Measurements from ENCODE around the gene SOCS1. TPM values are rescaled to one million over a fixed set of nuclear protein-coding genes. Genes with fewer than 3 reads are reported as not detected.

SOCS1 gene
- total and polyA plus RNA-seq, 2 of the 4 experiments (the other 2 are of a cell fraction), result 2.0 to 22.0 TPM

DNA sequence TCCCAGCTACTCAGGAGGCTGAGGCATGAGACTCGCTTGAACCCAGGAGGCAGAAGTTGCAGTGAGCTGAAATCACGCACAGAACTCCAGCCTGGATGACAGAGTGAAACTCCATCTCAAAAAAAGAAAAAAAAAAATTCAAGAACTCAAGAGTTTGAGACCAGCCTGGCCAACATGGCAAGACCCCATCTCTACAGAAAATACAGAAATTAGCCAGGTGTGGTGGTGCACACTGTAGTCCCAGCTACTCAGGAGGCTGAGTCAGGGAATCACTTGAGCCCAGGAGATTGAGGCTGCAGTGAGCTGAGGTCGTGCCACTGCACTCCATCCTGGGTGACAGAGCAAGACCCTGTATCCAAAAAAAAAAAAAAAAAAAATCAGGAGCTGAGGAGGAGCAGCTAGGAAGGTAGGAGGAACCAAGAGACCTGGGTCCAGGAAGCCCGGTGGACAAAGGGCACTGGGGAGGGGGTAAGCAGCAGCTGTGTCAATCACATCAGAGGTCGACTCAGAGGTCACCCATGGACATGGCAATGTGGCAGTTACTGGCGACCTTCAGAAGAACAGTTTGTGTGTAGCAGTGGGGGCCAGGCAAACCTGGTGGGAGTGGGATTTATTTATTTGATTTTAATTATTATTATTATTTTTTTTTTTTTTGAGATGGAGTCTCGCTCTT is 36.2 kb upstream of the SOCS1 start:
- Histone ChIP-seq H2BK120ac (ENCODE audit: low read depth, low read length) (no peak overlapping the region), H3K9me1 (ENCODE audit: insufficient read depth, low read length) (no peaks in the 10 kb centered on the region), H3K4me3 (ENCODE audit: insufficient read depth, low read depth, low read length) (no peak overlapping the region), H3K23ac (ENCODE audit: low read depth, low read length) (no peak overlapping the region), H3K4me2 (ENCODE audit: low read depth, low read length) (no peak overlapping the region), H3K27me3 (ENCODE audit: control insufficient read depth, insufficient read depth, low read length) (peaks cover 4% of the 10 kb centered on the region), H4K91ac (ENCODE audit: insufficient read depth, low read depth, low read length) (no peak overlapping the region), H3K79me1 (ENCODE audit: low read depth in 1 of 2, low read length in 2 of 2) (no peaks in the 10 kb centered on the region), H3K4me1 (ENCODE audit: control insufficient read depth, insufficient read depth, low read length) (peaks cover 5% of the 10 kb centered on the region), H3K36me3 (ENCODE audit: control insufficient read depth, insufficient read depth, low read length) (no peaks in the 10 kb centered on the region), H4K20me1 (ENCODE audit: insufficient read depth, low read length) (no peaks in the 10 kb centered on the region), H3K27ac (ENCODE audit: insufficient read depth, low read length) (no peak overlapping the region), H3K9ac (ENCODE audit: low read depth, low read length) (no peak overlapping the region), H2AK5ac (ENCODE audit: low read depth, low read length) (no peak overlapping the region), H3K9me3 (ENCODE audit: control insufficient read depth, insufficient read depth, low read length) (no peaks in the 10 kb centered on the region), H2BK15ac (ENCODE audit: low read depth, low read length) (no peak overlapping the region), H3K56ac (ENCODE audit: extremely low read depth, insufficient read depth, low read length) (no peak overlapping the region), H2AK9ac (replicated peaks; ENCODE audit: low read depth, low read length, poor library complexity) (no peak overlapping the region), H4K5ac (ENCODE audit: low read depth, low read length) (no peak overlapping the region), H2BK5ac (ENCODE audit: low read depth, low read length, poor library complexity, severe bottlenecking) (no peak overlapping the region), H3K14ac (replicated peaks; ENCODE audit: low read depth, low read length) (no peak overlapping the region), H4K8ac (ENCODE audit: low read depth in 2 of 2, low read length in 2 of 2) (no peak overlapping the region), H3K18ac (ENCODE audit: low read depth, low read length) (no peak overlapping the region), H3K4ac (ENCODE audit: low read depth, low read length) (no peak overlapping the region), H2BK20ac (ENCODE audit: low read depth, low read length) (no peak overlapping the region), H2AFZ (replicated peaks; ENCODE audit: low read length, poor library complexity) (no peak overlapping the region)
- ChIA-PET POLR2A (ENCODE audit: unreplicated experiment) (interaction anchor here (0.6 kb wide), 1 partner anchor 37 kb away, joined by 8 read pairs; no protein-coding TSS in a partner anchor), CTCF (interaction anchor here (1.6 kb wide), 1 partner anchor 20 kb away, joined by 3 read pairs; no protein-coding TSS in a partner anchor)
- intact Hi-C loops (cut with micrococcal nuclease), result no loop called here
- BruUV-seq (replicated peaks), result no TSS peak
- 86% methylated on average over 2 of the region's 7 CpGs; no CpG with 5 or more reads in 1 of the 2 experiments for WGBS, 2 experiments (ENCODE audit: extremely low coverage in 2 of 2, insufficient read length in 1 of 2)
- DNase-seq (no peak), ATAC-seq (ENCODE audit: low read depth) (no peak)
- in situ Hi-C loops (cut with MboI; ENCODE audit: low sequenced_read_pairs), result no loop called here
- no peak for TF ChIP-seq RCOR1 (IDR thresholded peaks at IDR 0.05; ENCODE audit: insufficient replicate concordance, low read length)
- TF ChIP-seq, protein P1, sequence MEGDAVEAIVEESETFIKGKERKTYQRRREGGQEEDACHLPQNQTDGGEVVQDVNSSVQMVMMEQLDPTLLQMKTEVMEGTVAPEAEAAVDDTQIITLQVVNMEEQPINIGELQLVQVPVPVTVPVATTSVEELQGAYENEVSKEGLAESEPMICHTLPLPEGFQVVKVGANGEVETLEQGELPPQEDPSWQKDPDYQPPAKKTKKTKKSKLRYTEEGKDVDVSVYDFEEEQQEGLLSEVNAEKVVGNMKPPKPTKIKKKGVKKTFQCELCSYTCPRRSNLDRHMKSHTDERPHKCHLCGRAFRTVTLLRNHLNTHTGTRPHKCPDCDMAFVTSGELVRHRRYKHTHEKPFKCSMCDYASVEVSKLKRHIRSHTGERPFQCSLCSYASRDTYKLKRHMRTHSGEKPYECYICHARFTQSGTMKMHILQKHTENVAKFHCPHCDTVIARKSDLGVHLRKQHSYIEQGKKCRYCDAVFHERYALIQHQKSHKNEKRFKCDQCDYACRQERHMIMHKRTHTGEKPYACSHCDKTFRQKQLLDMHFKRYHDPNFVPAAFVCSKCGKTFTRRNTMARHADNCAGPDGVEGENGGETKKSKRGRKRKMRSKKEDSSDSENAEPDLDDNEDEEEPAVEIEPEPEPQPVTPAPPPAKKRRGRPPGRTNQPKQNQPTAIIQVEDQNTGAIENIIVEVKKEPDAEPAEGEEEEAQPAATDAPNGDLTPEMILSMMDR (conservative IDR thresholded peaks at IDR 0.05; ENCODE audit: low read depth, low read length), result no peak
- no peak for TF ChIP-seq RAD21 (IDR thresholded peaks at IDR 0.05; ENCODE audit: low read length)
- TF ChIP-seq, protein P2, sequence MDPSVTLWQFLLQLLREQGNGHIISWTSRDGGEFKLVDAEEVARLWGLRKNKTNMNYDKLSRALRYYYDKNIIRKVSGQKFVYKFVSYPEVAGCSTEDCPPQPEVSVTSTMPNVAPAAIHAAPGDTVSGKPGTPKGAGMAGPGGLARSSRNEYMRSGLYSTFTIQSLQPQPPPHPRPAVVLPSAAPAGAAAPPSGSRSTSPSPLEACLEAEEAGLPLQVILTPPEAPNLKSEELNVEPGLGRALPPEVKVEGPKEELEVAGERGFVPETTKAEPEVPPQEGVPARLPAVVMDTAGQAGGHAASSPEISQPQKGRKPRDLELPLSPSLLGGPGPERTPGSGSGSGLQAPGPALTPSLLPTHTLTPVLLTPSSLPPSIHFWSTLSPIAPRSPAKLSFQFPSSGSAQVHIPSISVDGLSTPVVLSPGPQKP (IDR thresholded peaks at IDR 0.05; ENCODE audit: borderline replicate concordance, low read depth, low read length), result no peak
- no peak for TF ChIP-seq MAFK (IDR thresholded peaks at IDR 0.05; ENCODE audit: low read depth, low read length)
- no peak for TF ChIP-seq NFE2L2 (IDR thresholded peaks at IDR 0.05; ENCODE audit: low read depth, low read length)
- TF ChIP-seq CHD1 (IDR thresholded peaks at IDR 0.05; ENCODE audit: low read depth, low read length), result no peak
- no peak for TF ChIP-seq MXI1 (IDR thresholded peaks at IDR 0.05; ENCODE audit: borderline replicate concordance, low read depth, low read length)
- TF ChIP-seq FOS (IDR thresholded peaks at IDR 0.05; ENCODE audit: low read depth, low read length), result no peak
- no peak for TF ChIP-seq POLR2A (IDR thresholded peaks at IDR 0.05; ENCODE audit: low read depth, low read length)
- TF ChIP-seq MAZ (IDR thresholded peaks at IDR 0.05; ENCODE audit: borderline replicate concordance, low read depth, low read length), result no peak
- no peak for TF ChIP-seq SMC3 (IDR thresholded peaks at IDR 0.05; ENCODE audit: low read depth, low read length)
- no peak for TF ChIP-seq BHLHE40 (IDR thresholded peaks at IDR 0.05; ENCODE audit: low read depth, low read length)
- TF ChIP-seq, protein P3, sequence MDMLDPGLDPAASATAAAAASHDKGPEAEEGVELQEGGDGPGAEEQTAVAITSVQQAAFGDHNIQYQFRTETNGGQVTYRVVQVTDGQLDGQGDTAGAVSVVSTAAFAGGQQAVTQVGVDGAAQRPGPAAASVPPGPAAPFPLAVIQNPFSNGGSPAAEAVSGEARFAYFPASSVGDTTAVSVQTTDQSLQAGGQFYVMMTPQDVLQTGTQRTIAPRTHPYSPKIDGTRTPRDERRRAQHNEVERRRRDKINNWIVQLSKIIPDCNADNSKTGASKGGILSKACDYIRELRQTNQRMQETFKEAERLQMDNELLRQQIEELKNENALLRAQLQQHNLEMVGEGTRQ (IDR thresholded peaks at IDR 0.05; ENCODE audit: low read depth, low read length), result no peak
- no peak for TF ChIP-seq RFX5 (IDR thresholded peaks at IDR 0.05; ENCODE audit: low read depth, low read length)
- no peak for TF ChIP-seq CEBPB (IDR thresholded peaks at IDR 0.05; ENCODE audit: low read depth, low read length)
- dilution Hi-C loops (cut with HindIII; ENCODE audit: low sequenced_read_pairs, unreplicated experiment), result no loop called here

Data from IMR-90 (cell line).